GM19238 (cell line): ENCODE data around the gene RNU5B-1.

ENCODE experiments used
- DNase-seq: peaks from one replicate; pipeline ENCODE4 v3.0.0; 2011; ENCODE audit warnings: low spot score; ENCODE audit not compliant: insufficient read length

The RNU5B-1 gene

GRCh38 chr15:65287520-65287855 is 17.0 kb upstream of the RNU5B-1 start:
- DNase-seq = no peak

- no peak for DNase-seq
These were observed 15.1 kb upstream of the RNU5B-1 start for GRCh38 chr15:65289261-65289854.

GRCh38 chr15:65290228-65290627 is 14.2 kb upstream of the RNU5B-1 start:
- no peak for DNase-seq

- DNase-seq = no peak
These were observed 11.4 kb upstream of the RNU5B-1 start for GRCh38 chr15:65292938-65293518.

- DNase-seq = no peak
These were observed 5.7 kb upstream of the RNU5B-1 start for GRCh38 chr15:65298731-65299130.

- DNase-seq = no peak
These were observed 3.5 kb upstream of the RNU5B-1 start for GRCh38 chr15:65300924-65301441.

GRCh38 chr15:65302061-65302460 is 2.4 kb upstream of the RNU5B-1 start:
- no peak for DNase-seq

- DNase-seq = no peak
These were observed 643 bp upstream of the RNU5B-1 start for GRCh38 chr15:65303687-65304380.

- DNase-seq = no peak
These were observed 777 bp downstream of the RNU5B-1 start for GRCh38 chr15:65305150-65305758.

GRCh38 chr15:65305776-65306175 is 1.3 kb downstream of the RNU5B-1 start:
- DNase-seq = no peak

- DNase-seq = no peak
These were observed 2.1 kb downstream of the RNU5B-1 start for GRCh38 chr15:65306551-65306950.

GRCh38 chr15:65307978-65308377 is 3.5 kb downstream of the RNU5B-1 start:
- DNase-seq = no peak

GRCh38 chr15:65309882-65310418 is 5.5 kb downstream of the RNU5B-1 start:
- DNase-seq = no peak

GRCh38 chr15:65310431-65311137 is 6.1 kb downstream of the RNU5B-1 start:
- DNase-seq = no peak

- no peak for DNase-seq
These were observed 7.3 kb downstream of the RNU5B-1 start for GRCh38 chr15:65311760-65312159.

GRCh38 chr15:65312400-65312916 is 8.0 kb downstream of the RNU5B-1 start:
- DNase-seq = no peak

- DNase-seq = peak; percentile 87
These were observed 14.4 kb downstream of the RNU5B-1 start for GRCh38 chr15:65318870-65319356.

- no peak for DNase-seq
These were observed 18.6 kb downstream of the RNU5B-1 start for GRCh38 chr15:65323071-65323511.

GRCh38 chr15:65326117-65326526 is 21.6 kb downstream of the RNU5B-1 start:
- no peak for DNase-seq

GRCh38 chr15:65326818-65327217 is 22.3 kb downstream of the RNU5B-1 start:
- no peak for DNase-seq
